ENCODE data around the gene RHOT2. TPM values are rescaled to one million over a fixed set of nuclear protein-coding genes. Genes with fewer than 3 reads are reported as not detected.
A peak's percentile ranks its signal among the peaks of the same experiment; 100 is the strongest.

The RHOT2 gene
- total and polyA plus RNA-seq, 9 of the 15 experiments (the other 6 are each of a cell fraction or from before 2014, with no cell fraction given): 5.0 to 373 (median 112) TPM

DNA sequence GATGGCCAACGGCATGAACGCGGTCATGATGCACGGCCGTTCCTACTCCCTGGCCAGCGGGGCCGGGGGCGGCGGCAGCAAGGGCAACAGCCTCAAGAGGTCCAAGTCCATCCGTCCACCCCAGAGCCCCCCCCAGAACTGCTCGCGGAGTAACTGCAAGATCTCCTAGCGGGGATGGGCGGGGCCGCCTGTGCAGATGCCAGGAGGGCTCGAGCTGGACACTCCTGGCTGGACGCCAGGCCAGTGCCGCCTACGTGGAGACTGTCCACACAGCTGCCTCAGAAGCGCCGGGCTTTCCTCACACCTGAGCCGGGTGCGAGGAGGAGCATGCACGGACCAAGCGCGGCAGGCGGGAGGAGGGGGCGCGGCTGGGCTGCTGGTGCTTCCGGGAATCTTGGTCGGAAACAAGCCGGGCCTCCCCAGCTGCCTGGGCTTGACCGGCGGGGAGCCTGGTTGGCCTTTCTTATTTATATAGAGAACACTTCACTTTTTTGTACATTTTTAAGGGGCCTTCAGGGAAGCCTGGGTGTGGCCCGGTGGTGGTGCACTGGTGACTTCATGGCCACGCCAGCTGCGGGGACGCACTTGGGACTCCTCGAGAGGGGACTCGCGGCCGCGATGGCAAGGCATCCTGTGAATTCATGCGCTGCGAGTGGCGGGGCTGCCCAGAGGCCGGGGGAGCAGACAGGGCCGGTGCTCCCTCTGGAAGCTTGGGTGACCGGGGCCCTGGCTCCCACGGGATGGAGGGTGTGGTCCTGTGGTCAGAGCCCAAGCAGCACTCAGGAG is 40.3 kb upstream of the RHOT2 start (continued):
- TF ChIP-seq, protein P1, sequence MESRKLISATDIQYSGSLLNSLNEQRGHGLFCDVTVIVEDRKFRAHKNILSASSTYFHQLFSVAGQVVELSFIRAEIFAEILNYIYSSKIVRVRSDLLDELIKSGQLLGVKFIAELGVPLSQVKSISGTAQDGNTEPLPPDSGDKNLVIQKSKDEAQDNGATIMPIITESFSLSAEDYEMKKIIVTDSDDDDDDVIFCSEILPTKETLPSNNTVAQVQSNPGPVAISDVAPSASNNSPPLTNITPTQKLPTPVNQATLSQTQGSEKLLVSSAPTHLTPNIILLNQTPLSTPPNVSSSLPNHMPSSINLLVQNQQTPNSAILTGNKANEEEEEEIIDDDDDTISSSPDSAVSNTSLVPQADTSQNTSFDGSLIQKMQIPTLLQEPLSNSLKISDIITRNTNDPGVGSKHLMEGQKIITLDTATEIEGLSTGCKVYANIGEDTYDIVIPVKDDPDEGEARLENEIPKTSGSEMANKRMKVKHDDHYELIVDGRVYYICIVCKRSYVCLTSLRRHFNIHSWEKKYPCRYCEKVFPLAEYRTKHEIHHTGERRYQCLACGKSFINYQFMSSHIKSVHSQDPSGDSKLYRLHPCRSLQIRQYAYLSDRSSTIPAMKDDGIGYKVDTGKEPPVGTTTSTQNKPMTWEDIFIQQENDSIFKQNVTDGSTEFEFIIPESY (CRISPR knock-in tag; IDR thresholded peaks at IDR 0.05): peak; percentile 99
- TF ChIP-seq, protein P2, sequence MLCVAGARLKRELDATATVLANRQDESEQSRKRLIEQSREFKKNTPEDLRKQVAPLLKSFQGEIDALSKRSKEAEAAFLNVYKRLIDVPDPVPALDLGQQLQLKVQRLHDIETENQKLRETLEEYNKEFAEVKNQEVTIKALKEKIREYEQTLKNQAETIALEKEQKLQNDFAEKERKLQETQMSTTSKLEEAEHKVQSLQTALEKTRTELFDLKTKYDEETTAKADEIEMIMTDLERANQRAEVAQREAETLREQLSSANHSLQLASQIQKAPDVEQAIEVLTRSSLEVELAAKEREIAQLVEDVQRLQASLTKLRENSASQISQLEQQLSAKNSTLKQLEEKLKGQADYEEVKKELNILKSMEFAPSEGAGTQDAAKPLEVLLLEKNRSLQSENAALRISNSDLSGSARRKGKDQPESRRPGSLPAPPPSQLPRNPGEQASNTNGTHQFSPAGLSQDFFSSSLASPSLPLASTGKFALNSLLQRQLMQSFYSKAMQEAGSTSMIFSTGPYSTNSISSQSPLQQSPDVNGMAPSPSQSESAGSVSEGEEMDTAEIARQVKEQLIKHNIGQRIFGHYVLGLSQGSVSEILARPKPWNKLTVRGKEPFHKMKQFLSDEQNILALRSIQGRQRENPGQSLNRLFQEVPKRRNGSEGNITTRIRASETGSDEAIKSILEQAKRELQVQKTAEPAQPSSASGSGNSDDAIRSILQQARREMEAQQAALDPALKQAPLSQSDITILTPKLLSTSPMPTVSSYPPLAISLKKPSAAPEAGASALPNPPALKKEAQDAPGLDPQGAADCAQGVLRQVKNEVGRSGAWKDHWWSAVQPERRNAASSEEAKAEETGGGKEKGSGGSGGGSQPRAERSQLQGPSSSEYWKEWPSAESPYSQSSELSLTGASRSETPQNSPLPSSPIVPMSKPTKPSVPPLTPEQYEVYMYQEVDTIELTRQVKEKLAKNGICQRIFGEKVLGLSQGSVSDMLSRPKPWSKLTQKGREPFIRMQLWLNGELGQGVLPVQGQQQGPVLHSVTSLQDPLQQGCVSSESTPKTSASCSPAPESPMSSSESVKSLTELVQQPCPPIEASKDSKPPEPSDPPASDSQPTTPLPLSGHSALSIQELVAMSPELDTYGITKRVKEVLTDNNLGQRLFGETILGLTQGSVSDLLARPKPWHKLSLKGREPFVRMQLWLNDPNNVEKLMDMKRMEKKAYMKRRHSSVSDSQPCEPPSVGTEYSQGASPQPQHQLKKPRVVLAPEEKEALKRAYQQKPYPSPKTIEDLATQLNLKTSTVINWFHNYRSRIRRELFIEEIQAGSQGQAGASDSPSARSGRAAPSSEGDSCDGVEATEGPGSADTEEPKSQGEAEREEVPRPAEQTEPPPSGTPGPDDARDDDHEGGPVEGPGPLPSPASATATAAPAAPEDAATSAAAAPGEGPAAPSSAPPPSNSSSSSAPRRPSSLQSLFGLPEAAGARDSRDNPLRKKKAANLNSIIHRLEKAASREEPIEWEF (CRISPR knock-in tag; IDR thresholded peaks at IDR 0.05): no peak
- TF ChIP-seq WHSC1 (IDR thresholded peaks at IDR 0.05; ENCODE audit: low read length) (no peak), ZNF445 (CRISPR knock-in tag; IDR thresholded peaks at IDR 0.05; ENCODE audit: low read depth) (no peak), ZNF436 (CRISPR knock-in tag; IDR thresholded peaks at IDR 0.05) (no peak), RCOR1 (IDR thresholded peaks at IDR 0.05; ENCODE audit: borderline replicate concordance in 1 of 2, low read depth in 2 of 2, low read length in 2 of 2) (no peak), ZNF583 (CRISPR knock-in tag; IDR thresholded peaks at IDR 0.05) (no peak), PHF21A (IDR thresholded peaks at IDR 0.05; ENCODE audit: borderline replicate concordance, low read depth) (no peak), TEAD1 (CRISPR knock-in tag; IDR thresholded peaks at IDR 0.05) (no peak), SRSF3 (IDR thresholded peaks at IDR 0.05; ENCODE audit: insufficient read depth, low read length) (no peak), DNMT1 (IDR thresholded peaks at IDR 0.05) (no peak), ZC3H4 (CRISPR knock-in tag; IDR thresholded peaks at IDR 0.05; ENCODE audit: borderline replicate concordance) (no peak), NFIC (IDR thresholded peaks at IDR 0.05) (peak; percentile 88), SMC3 (conservative IDR thresholded peaks at IDR 0.05; ENCODE audit: insufficient read depth, low read depth, low read length) (no peak)
- TF ChIP-seq, protein P3, sequence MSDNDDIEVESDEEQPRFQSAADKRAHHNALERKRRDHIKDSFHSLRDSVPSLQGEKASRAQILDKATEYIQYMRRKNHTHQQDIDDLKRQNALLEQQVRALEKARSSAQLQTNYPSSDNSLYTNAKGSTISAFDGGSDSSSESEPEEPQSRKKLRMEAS (CRISPR knock-in tag; IDR thresholded peaks at IDR 0.05): peak; percentile 53
- TF ChIP-seq, protein P4, sequence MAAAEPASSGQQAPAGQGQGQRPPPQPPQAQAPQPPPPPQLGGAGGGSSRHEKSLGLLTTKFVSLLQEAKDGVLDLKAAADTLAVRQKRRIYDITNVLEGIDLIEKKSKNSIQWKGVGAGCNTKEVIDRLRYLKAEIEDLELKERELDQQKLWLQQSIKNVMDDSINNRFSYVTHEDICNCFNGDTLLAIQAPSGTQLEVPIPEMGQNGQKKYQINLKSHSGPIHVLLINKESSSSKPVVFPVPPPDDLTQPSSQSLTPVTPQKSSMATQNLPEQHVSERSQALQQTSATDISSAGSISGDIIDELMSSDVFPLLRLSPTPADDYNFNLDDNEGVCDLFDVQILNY (CRISPR knock-in tag; IDR thresholded peaks at IDR 0.05): no peak
- TF ChIP-seq, protein P5, sequence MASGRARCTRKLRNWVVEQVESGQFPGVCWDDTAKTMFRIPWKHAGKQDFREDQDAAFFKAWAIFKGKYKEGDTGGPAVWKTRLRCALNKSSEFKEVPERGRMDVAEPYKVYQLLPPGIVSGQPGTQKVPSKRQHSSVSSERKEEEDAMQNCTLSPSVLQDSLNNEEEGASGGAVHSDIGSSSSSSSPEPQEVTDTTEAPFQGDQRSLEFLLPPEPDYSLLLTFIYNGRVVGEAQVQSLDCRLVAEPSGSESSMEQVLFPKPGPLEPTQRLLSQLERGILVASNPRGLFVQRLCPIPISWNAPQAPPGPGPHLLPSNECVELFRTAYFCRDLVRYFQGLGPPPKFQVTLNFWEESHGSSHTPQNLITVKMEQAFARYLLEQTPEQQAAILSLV (tag; IDR thresholded peaks at IDR 0.05): no peak

Measured in K562 (cell line).